GM21576 (cell line): Measurements from ENCODE around the gene C22orf31.

ENCODE experiments used
- ATAC-seq: cut with Tn5 transposase; IDR thresholded peaks from one replicate; pipeline ENCODE4 v1.9.1; 2021; ENCODE audit warnings: mild to moderate bottlenecking, moderate library complexity; ENCODE audit not compliant: unreplicated experiment

Gene C22orf31

GRCh38 chr22:29081517-29082236, 20.0 kb upstream of the C22orf31 start:
- no peak for ATAC-seq

- ATAC-seq, result no peak
Observed at GRCh38 chr22:29080106-29080975, 18.7 kb upstream of the C22orf31 start.

- no peak for ATAC-seq
Observed at GRCh38 chr22:29079218-29079901, 17.7 kb upstream of the C22orf31 start.

- no peak for ATAC-seq
Observed at GRCh38 chr22:29078869-29079207, 17.2 kb upstream of the C22orf31 start.

GRCh38 chr22:29078036-29078868, 16.6 kb upstream of the C22orf31 start:
- ATAC-seq, result no peak

- ATAC-seq, result no peak
Observed at GRCh38 chr22:29074276-29074772, 12.7 kb upstream of the C22orf31 start.

GRCh38 chr22:29073618-29074275, 12.1 kb upstream of the C22orf31 start:
- ATAC-seq, result no peak

GRCh38 chr22:29072979-29073617, 11.5 kb upstream of the C22orf31 start, which contains the start of gene KREMEN1:
Gene KREMEN1, plus strand, starts transcription at chr22:29073035. Its CDS starts 96 bp downstream, at chr22:29073131.
- ATAC-seq, result no peak

- peak; percentile 83 for ATAC-seq
Observed at GRCh38 chr22:29072193-29072978, 10.8 kb upstream of the C22orf31 start.

- ATAC-seq, result no peak
Observed at GRCh38 chr22:29071261-29072045, 9.8 kb upstream of the C22orf31 start.

GRCh38 chr22:29070490-29070889, 8.9 kb upstream of the C22orf31 start:
- ATAC-seq, result no peak

- no peak for ATAC-seq
Observed at GRCh38 chr22:29069463-29069862, 7.8 kb upstream of the C22orf31 start.

GRCh38 chr22:29065468-29066190, 4.0 kb upstream of the C22orf31 start:
- no peak for ATAC-seq

- no peak for ATAC-seq
Observed at GRCh38 chr22:29062286-29062821, 723 bp upstream of the C22orf31 start.

GRCh38 chr22:29060931-29061330, 700 bp downstream of the C22orf31 start:
- ATAC-seq, result no peak

GRCh38 chr22:29060251-29060869, 1.3 kb downstream of the C22orf31 start:
- ATAC-seq, result no peak
